NCI-H2029 treated with DMSO at 0.1 percent for 48 hours (cell line): ENCODE data around the gene DTNB.

Source experiments
- DNase-seq: peaks from one replicate; lab custom pipeline; 2025; lab: John Stamatoyannopoulos, UW

The DTNB gene

GRCh38 chr2:25386971-25387875 is 286.2 kb downstream of the DTNB start:
- DNase-seq: no peak

GRCh38 chr2:25385910-25386309 is 287.5 kb downstream of the DTNB start:
- DNase-seq: no peak

- DNase-seq: no peak
These were observed 289.6 kb downstream of the DTNB start for GRCh38 chr2:25383806-25384205.

GRCh38 chr2:25381502-25381901 is 291.9 kb downstream of the DTNB start:
- no peak for DNase-seq

GRCh38 chr2:25380586-25381375 is 292.6 kb downstream of the DTNB start:
- DNase-seq: no peak

GRCh38 chr2:25380023-25380422 is 293.4 kb downstream of the DTNB start:
- DNase-seq: no peak

GRCh38 chr2:25379535-25379934 is 293.8 kb downstream of the DTNB start:
- no peak for DNase-seq

- DNase-seq: no peak
These were observed 294.5 kb downstream of the DTNB start for GRCh38 chr2:25378731-25379490.

- no peak for DNase-seq
These were observed 295.5 kb downstream of the DTNB start for GRCh38 chr2:25377822-25378421.

GRCh38 chr2:25376750-25377621 is 296.4 kb downstream of the DTNB start:
- peak; percentile 29 for DNase-seq

- no peak for DNase-seq
These were observed 297.3 kb downstream of the DTNB start for GRCh38 chr2:25375989-25376545.

- DNase-seq: no peak
These were observed 297.9 kb downstream of the DTNB start for GRCh38 chr2:25375371-25375988.

- DNase-seq: no peak
These were observed 298.6 kb downstream of the DTNB start for GRCh38 chr2:25374827-25375226.

GRCh38 chr2:25374411-25374810 is 299.0 kb downstream of the DTNB start:
- DNase-seq: no peak

GRCh38 chr2:25373269-25373981 is 300.0 kb downstream of the DTNB start:
- DNase-seq: peak; percentile 96

- DNase-seq: peak; percentile 75
These were observed 300.7 kb downstream of the DTNB start for GRCh38 chr2:25372405-25373268.

- no peak for DNase-seq
These were observed 301.8 kb downstream of the DTNB start for GRCh38 chr2:25371253-25372241.
